PFSK-1 (cell line): ENCODE results near the gene PGAP3.

Experiments used
- FOXP2 ChIP-seq: optimal IDR thresholded peaks from 2 replicates; pipeline ENCODE3; 2011; ENCODE audit warnings: borderline replicate concordance, control low read depth, inconsistent platforms; ENCODE audit not compliant: insufficient read depth; ENCODE audit errors: extremely low read length, extremely low read depth
- POLR2AphosphoS5 ChIP-seq: IDR thresholded peaks from 2 replicates; pipeline ENCODE4 v1.6.1; 2012; ENCODE audit warnings: low read depth, mild to moderate bottlenecking, control low read depth, low read length, moderate library complexity
- REST ChIP-seq, 2 experiments: IDR thresholded peaks; 2 replicates each; pipeline versions ENCODE4 v1.6.1 to v1.8.0; 2011 to 2012; ENCODE audit warnings: low read depth in 2 of 2, low read length in 2 of 2, control low read depth in 1 of 2, inconsistent platforms in 1 of 2, mild to moderate bottlenecking in 1 of 2, moderate library complexity in 1 of 2; ENCODE audit not compliant: insufficient read depth in 1 of 2
- SIN3A ChIP-seq: IDR thresholded peaks from 2 replicates; pipeline ENCODE4 v1.6.1; 2012; ENCODE audit warnings: mild to moderate bottlenecking, low read length, moderate library complexity, borderline replicate concordance; ENCODE audit not compliant: insufficient read depth
- TAF1 ChIP-seq: IDR thresholded peaks from 2 replicates; pipeline ENCODE4 v1.6.1; 2012; ENCODE audit warnings: low read length, control low read depth, borderline replicate concordance; ENCODE audit not compliant: insufficient read depth

PGAP3 gene

GRCh38 chr17:39702901-39703893 lies 15.3 kb upstream of the PGAP3 start:
- TF ChIP-seq FOXP2 (no peak), POLR2AphosphoS5 (no peak)

- TF ChIP-seq SIN3A (no peak), TAF1 (no peak)
Observed at GRCh38 chr17:39701784-39702422, 14.0 kb upstream of the PGAP3 start.

- TF ChIP-seq POLR2AphosphoS5 (no peak), FOXP2 (no peak), REST (IDR thresholded peaks at IDR 0.05; ENCODE audit: insufficient read depth in 1 of 2, low read depth in 2 of 2, low read length in 2 of 2) (no peak), TAF1 (no peak), SIN3A (no peak)
Observed at GRCh38 chr17:39701012-39701783, 13.3 kb upstream of the PGAP3 start.

- TF ChIP-seq TAF1 = no peak
- TF ChIP-seq FOXP2 = no peak
- no peak for TF ChIP-seq SIN3A
- no peak for TF ChIP-seq REST (IDR thresholded peaks at IDR 0.05; ENCODE audit: insufficient read depth in 1 of 2, low read depth in 2 of 2, low read length in 2 of 2)
- no peak for TF ChIP-seq POLR2AphosphoS5
Observed at GRCh38 chr17:39700148-39700987, 12.5 kb upstream of the PGAP3 start.

GRCh38 chr17:39699818-39700147 lies 11.9 kb upstream of the PGAP3 start, which contains the start of gene ERBB2:
TSS of gene ERBB2 (plus strand) at chr17:39700064. CDS start at chr17:39700239, 175 bp downstream.
- TF ChIP-seq FOXP2 = no peak
- no peak for TF ChIP-seq SIN3A
- TF ChIP-seq POLR2AphosphoS5 = peak; percentile 71
- TF ChIP-seq TAF1 = no peak
- no peak for TF ChIP-seq REST (IDR thresholded peaks at IDR 0.05; ENCODE audit: insufficient read depth in 1 of 2, low read depth in 2 of 2, low read length in 2 of 2)
